ENCODE measurements around the gene ANKS1A.
"Not testable (repeated sequence)": the region's sequence is repeated elsewhere in the genome, so short reads cannot be mapped to it uniquely, and the experiment has no call there.

ANKS1A gene

GRCh38 chr6:34993213-34993612 is 104.2 kb downstream of the ANKS1A start:
- no peak for DNase-seq (ENCODE audit: low spot score)

DNA sequence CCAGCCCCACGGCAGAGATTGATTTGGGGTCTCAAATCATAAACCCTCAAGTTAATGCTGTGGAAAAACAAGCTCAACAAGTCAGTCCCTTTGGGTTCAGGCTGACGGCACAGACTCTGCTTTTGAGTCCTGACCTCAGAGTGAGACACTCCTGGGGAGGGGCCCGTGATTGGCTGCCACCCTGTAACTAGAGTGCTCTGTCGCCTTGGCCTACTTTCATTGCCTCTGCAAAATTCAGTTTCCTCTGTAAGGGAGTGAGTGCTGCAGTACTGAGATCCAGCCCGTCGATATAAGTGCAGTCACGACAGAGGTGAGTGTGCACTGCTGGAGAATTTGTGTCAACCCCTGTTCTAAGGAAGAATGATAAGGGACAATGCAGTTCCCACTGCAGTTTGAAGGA is 105.6 kb downstream of the ANKS1A start:
- no peak for DNase-seq (ENCODE audit: low spot score)

- DNase-seq (ENCODE audit: low spot score): not testable (repeated sequence)
Observed at GRCh38 chr6:34998417-34998816, 109.4 kb downstream of the ANKS1A start.

DNA sequence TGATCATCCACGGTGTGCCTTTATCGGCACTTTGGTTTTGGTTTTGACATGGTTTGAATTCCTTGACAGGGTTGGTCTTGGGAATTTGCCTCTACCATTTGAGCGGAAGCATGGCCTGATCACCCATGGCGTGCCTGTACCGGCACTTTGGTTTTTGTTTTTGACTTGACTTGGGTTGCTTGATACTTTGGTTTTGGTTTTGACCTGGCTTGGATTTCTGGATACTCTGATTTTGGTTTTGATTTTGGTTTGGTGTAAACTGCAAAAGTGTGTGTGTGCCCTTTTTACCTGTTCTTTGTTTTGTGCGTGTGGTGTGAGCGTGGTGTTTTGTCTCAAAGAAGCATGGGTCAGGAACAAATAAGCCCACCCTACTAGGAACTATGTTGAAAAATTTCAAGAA is 110.1 kb downstream of the ANKS1A start:
- DNase-seq (ENCODE audit: low spot score): not testable (repeated sequence)

GRCh38 chr6:34999962-35000361 is 110.9 kb downstream of the ANKS1A start:
- DNase-seq (ENCODE audit: low spot score): not testable (repeated sequence)

DNA sequence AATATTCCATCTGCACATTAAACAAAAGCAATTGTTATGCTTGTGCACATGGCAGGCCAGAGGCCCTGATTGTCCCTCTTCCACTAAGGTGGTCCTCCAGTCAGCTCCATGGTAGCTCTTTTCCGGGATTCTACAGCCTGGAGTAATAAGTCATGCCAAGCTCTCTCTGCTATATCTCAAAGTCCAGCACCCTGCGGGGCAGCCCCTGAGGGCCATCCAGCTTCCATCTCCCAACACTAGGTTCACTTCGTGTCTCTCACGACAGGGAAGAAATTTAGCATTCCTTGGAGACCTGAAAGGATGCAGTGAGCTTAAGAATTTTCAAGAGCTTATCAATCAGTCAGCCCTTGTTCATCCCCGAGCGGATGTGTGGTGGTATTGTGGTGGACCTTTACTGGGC is 112.3 kb downstream of the ANKS1A start:
- DNase-seq (ENCODE audit: low spot score): not testable (repeated sequence)

- DNase-seq (ENCODE audit: low spot score): not testable (repeated sequence)
Observed at GRCh38 chr6:35003886-35004530, 115.0 kb downstream of the ANKS1A start.

DNA sequence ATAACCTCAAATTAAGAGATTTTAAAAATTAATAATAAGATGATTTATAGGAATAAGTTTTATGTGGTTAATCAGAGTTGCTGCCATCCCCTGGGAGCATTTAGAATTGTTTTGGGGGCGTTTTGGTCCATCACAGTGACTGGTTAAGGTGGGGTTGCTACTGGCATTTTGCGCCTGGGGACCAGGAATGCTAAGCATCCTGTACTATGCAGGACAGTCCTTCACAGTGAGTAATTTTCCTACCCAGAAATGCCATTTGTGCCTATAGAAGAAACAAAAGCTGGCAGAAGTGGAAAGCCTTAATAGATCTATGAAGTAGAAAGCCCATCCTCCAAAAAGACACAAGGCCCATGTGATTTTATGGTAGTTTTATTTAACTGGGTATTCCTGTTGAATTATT is 118.0 kb downstream of the ANKS1A start:
- DNase-seq (ENCODE audit: low spot score): no peak

GRCh38 chr6:35008858-35009257 is 119.8 kb downstream of the ANKS1A start:
- no peak for DNase-seq (ENCODE audit: low spot score)

GRCh38 chr6:35011096-35012041 is 122.3 kb downstream of the ANKS1A start:
- DNase-seq (ENCODE audit: low spot score): no peak

GRCh38 chr6:35013701-35014100 is 124.6 kb downstream of the ANKS1A start:
- DNase-seq (ENCODE audit: low spot score): no peak

DNA sequence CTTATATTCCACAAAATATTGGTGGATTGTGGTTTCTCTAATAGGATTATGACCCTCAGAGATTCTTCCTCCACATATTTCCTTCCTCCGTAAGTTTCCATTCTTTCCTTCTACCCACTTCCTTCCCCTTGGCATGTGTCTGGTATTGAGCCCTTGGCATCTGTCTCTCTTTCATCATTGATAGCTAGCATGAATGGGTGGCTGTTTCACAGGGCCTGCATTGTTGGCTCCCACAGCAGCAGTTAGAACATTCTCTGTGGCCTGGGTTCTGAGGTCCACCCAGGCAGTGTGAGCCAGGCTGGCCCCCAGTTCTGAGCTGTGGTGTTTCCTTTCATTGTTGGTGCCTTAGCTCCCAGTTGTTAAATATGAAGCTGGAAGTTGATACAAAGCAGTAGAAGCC is 125.3 kb downstream of the ANKS1A start:
- DNase-seq (ENCODE audit: low spot score): no peak

DNA sequence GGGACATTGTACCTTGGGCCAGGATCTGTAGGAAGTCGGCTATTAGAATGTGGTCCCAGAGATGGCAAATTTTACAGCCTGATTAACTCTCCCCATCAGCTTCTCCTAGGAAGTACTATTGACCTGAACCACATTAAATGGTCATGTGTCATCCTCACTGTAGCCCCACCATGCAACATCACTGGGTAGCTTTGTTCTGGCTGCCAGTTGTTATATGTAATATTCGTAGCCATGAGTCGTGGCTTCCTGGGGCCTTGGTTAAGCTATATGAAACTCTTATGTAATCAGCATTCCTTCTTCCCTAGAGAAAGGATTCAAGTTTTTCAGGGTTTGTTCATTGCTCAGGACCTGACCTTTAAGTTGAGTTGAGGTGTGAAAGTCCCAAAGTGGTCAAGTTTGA is 125.7 kb downstream of the ANKS1A start:
- no peak for DNase-seq (ENCODE audit: low spot score)

GRCh38 chr6:35015476-35015875 is 126.4 kb downstream of the ANKS1A start:
- DNase-seq (ENCODE audit: low spot score): no peak

DNA sequence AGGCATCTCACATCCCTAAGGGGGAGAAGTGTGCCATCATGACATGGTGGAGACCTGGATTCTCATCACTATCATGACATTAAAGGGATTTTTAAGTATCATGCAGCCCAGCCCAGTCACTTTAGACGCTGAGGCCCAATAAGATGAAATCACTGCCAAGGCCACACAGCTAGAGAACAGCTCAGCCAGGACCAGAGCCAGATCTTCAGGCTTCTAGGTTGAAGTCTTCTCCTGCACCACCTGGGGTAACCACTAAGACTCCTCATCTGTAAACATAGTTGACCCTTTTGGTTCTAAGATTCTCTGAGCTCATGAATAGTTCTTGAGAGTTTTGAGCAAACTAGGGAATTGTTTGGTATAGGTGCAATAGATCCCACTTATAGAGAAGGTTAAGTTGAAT is 126.9 kb downstream of the ANKS1A start:
- no peak for DNase-seq (ENCODE audit: low spot score)

GRCh38 chr6:35016502-35017321 is 127.7 kb downstream of the ANKS1A start:
- peak; percentile 49 for DNase-seq (ENCODE audit: low spot score)

DNA sequence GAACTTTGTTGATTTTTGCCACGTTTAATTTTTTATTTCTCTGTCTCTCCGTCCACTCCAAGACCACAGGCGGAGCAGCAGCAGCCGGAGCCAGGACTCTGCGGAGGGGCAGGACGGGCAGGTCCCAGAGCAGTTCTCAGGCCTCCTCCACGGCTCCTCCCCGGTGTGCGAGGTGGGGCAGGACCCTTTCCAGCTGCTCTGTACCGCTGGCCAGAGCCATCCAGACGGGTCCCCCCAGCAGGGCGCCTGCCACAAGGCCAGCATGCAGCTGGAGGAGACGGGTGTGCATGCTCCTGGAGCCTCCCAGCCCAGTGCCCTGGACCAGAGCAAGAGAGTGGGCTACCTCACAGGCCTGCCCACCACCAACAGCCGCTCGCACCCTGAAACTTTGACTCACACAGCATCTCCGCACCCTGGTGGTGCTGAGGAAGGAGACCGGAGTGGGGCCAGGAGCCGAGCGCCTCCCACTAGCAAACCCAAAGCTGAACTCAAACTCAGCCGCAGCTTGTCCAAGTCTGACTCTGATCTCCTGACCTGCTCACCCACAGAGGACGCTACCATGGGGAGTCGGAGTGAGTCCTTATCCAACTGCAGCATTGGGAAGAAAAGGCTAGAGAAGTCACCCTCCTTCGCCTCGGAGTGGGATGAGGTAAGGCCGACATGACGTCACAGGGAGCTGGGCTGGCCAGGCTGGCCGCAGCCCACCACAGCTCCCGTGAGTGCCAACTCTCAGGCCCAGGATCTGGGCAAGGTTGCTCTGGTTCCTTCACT is 128.5 kb downstream of the ANKS1A start:
- no peak for DNase-seq (ENCODE audit: low spot score)

DNA sequence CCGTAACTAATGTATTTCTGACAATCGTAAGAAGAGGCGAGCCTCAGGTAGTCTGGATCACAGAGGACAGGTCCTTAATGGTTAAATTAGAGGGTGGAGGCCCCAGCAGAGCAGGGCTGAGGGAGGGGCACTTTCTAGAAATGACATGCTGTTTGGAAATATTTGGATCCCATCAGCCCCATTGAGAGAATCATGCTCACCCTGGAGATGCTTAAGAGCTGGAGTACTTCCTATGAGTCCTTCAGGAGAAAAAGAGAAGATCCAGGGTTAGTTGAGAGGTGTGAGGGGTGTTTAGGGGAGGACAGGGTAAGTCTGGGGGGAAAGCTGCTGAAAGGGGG is 129.1 kb downstream of the ANKS1A start:
- no peak for DNase-seq (ENCODE audit: low spot score)

DNA sequence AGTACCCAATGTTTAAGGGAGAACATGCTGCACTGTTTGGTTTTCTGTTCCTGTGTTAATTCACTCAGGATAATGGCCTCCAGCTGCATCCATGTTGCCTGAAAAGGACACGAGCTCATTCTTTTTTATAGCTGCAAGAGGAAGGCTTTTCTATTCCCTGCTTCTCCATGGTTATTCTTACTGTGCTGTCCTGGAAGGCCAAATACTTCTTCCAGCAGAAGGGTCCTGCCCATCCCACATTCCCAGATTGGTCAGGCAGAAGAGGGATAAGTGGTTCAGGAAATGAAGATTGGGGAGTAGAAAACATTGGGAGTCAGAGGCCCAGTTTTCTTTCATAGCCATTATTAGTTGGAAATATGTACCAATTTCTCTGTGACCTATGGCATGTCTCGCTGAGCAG is 129.7 kb downstream of the ANKS1A start:
- DNase-seq (ENCODE audit: low spot score): no peak

DNA sequence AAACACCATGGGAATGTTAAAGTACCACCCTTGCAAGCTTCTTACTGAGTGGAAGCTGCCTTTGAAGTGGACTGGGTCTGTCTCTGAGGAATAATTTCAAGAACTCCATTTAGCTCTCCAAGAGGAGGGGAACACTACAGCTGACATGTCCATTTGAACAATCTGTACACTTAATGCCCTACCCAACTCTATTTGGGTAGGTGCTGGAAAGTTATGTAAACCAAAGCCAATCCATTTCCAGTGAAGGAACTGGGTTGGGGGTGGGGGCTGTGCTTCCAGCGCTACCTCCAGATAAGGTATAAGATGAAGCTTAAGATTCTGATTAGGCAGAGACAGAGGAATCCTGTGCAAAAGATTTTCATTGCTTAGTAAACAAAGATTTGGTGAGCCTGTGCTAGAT is 130.1 kb downstream of the ANKS1A start:
- DNase-seq (ENCODE audit: low spot score): no peak

- DNase-seq (ENCODE audit: low spot score): no peak
Observed at GRCh38 chr6:35019831-35020230, 130.8 kb downstream of the ANKS1A start.

GRCh38 chr6:35021004-35021403 is 131.9 kb downstream of the ANKS1A start:
- no peak for DNase-seq (ENCODE audit: low spot score)

Measured in hepatic stellate cell (primary cell).